Inferior parietal cortex (tissue), 1 donor: ENCODE data around the gene ETFBKMT.
"Not testable (repeated sequence)": the region's sequence is repeated elsewhere in the genome, so short reads cannot be mapped to it uniquely, and the experiment has no call there.

Experiments used
- DNase-seq: peaks from one replicate; pipeline ENCODE4 v3.0.0-alpha.2; 2016; ENCODE audit errors: extremely low spot score

ETFBKMT gene

GRCh38 chr12:31718542-31719198, 59.2 kb downstream of the ETFBKMT start:
- DNase-seq: not testable (repeated sequence)

- no peak for DNase-seq
Observed at GRCh38 chr12:31722580-31722979, 63.1 kb downstream of the ETFBKMT start.
